ENCODE data around the gene SLC12A2.

- TF ChIP-seq CTCF (conservative IDR thresholded peaks at IDR 0.05 in 1 of 2, IDR thresholded peaks at IDR 0.05 in 1 of 2; ENCODE audit: extremely low read depth in 1 of 2, insufficient read depth in 1 of 2, low read depth in 1 of 2, low read length in 2 of 2) (no peak), EZH2 (IDR thresholded peaks at IDR 0.05; ENCODE audit: borderline replicate concordance, low read length) (no peak)
Observed at GRCh38 chr5:128192368-128192767, 108.8 kb downstream of the SLC12A2 start.

Measured in mammary epithelial cell (primary cell).